ENCODE results near the gene FLT4.

Gene FLT4

DNA sequence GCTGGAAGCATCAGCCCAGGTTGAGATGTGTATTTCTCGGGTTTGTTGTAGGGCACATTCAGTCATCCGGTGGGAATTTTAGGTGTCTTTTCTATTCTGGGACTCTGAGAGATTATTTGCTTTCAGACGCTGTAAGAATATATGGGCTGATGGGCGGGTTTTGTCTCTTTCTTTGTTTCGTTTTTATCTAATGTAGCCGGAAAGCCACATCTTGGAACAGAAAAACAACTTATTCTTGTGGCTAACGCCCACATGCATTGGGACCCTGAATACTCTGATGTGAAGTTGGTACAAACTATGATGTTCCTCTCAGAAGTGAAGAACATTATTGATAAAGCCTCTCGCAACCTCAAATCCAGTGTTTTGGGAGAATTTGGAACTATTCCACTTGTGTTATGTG, 80.5 kb downstream of the FLT4 start:
- no peak for TF ChIP-seq ZBTB7A (IDR thresholded peaks at IDR 0.05; ENCODE audit: low read depth)
- TF ChIP-seq TEAD4 (IDR thresholded peaks at IDR 0.05), result no peak
- TF ChIP-seq EP300 (IDR thresholded peaks at IDR 0.05; ENCODE audit: borderline replicate concordance), result no peak

DNA sequence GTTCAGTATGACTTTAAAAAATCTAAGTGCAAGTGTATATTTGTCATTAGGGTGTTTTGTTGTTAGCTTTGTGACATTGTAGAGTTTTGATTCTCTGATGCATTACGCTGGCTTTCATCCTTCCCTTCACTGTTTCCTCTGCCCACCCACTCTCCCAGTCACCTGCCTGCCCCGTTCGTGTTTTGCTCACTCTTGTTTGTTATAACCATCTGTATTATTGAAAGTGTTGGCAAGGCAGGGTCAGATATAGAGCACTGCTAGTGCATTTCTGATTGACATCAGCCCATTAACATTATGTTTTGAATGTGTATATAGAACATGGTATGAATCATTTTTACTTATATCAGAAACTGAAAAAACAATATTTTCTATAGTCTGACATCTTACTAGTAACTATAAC, 85.4 kb downstream of the FLT4 start:
- TF ChIP-seq CREB1 (IDR thresholded peaks at IDR 0.05; ENCODE audit: low read depth) (no peak), YY1 (IDR thresholded peaks at IDR 0.05; ENCODE audit: low read depth) (no peak), TCF12 (IDR thresholded peaks at IDR 0.05; ENCODE audit: low read depth) (no peak), TAF1 (IDR thresholded peaks at IDR 0.05; ENCODE audit: low read depth) (no peak)
- TF ChIP-seq, protein P1, sequence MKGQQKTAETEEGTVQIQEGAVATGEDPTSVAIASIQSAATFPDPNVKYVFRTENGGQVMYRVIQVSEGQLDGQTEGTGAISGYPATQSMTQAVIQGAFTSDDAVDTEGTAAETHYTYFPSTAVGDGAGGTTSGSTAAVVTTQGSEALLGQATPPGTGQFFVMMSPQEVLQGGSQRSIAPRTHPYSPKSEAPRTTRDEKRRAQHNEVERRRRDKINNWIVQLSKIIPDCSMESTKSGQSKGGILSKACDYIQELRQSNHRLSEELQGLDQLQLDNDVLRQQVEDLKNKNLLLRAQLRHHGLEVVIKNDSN (IDR thresholded peaks at IDR 0.05), result no peak
- TF ChIP-seq, protein P2, sequence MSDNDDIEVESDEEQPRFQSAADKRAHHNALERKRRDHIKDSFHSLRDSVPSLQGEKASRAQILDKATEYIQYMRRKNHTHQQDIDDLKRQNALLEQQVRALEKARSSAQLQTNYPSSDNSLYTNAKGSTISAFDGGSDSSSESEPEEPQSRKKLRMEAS (IDR thresholded peaks at IDR 0.05), result no peak

DNA sequence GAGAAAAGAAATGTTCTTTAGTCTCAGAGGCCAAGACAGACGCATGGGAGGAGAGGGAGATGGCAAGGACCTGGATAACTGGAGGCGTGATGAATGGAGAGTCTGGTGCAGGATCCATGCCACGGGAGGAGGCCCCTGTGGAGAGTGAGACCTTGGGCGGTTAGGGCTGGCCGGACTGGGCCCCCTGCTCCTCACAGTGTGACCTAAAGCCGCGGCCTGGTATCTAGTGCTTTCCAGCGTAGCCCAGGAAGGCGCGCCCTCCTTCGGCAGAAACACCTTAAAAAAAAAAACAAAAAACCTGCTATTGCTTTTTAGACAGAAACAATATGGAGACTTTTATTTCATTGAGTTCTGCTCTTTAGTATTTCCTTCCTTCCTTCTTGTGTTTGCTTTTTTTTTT, 91.2 kb downstream of the FLT4 start:
- TF ChIP-seq CREB1 (IDR thresholded peaks at IDR 0.05; ENCODE audit: low read depth) (no peak), YY1 (IDR thresholded peaks at IDR 0.05; ENCODE audit: low read depth) (no peak), NFIC (IDR thresholded peaks at IDR 0.05) (no peak), EGR1 (IDR thresholded peaks at IDR 0.05) (no peak), TCF12 (IDR thresholded peaks at IDR 0.05; ENCODE audit: low read depth) (no peak), FOXM1 (IDR thresholded peaks at IDR 0.05; ENCODE audit: borderline replicate concordance, low read depth) (no peak), EP300 (IDR thresholded peaks at IDR 0.05; ENCODE audit: borderline replicate concordance) (no peak), TAF1 (IDR thresholded peaks at IDR 0.05; ENCODE audit: low read depth) (no peak), RAD21 (IDR thresholded peaks at IDR 0.05; ENCODE audit: low read depth) (no peak), TEAD4 (IDR thresholded peaks at IDR 0.05) (no peak), CEBPB (IDR thresholded peaks at IDR 0.05) (no peak), ZBTB7A (IDR thresholded peaks at IDR 0.05; ENCODE audit: low read depth) (no peak)
- TF ChIP-seq, protein P2 (IDR thresholded peaks at IDR 0.05), result no peak
- TF ChIP-seq, protein P3, sequence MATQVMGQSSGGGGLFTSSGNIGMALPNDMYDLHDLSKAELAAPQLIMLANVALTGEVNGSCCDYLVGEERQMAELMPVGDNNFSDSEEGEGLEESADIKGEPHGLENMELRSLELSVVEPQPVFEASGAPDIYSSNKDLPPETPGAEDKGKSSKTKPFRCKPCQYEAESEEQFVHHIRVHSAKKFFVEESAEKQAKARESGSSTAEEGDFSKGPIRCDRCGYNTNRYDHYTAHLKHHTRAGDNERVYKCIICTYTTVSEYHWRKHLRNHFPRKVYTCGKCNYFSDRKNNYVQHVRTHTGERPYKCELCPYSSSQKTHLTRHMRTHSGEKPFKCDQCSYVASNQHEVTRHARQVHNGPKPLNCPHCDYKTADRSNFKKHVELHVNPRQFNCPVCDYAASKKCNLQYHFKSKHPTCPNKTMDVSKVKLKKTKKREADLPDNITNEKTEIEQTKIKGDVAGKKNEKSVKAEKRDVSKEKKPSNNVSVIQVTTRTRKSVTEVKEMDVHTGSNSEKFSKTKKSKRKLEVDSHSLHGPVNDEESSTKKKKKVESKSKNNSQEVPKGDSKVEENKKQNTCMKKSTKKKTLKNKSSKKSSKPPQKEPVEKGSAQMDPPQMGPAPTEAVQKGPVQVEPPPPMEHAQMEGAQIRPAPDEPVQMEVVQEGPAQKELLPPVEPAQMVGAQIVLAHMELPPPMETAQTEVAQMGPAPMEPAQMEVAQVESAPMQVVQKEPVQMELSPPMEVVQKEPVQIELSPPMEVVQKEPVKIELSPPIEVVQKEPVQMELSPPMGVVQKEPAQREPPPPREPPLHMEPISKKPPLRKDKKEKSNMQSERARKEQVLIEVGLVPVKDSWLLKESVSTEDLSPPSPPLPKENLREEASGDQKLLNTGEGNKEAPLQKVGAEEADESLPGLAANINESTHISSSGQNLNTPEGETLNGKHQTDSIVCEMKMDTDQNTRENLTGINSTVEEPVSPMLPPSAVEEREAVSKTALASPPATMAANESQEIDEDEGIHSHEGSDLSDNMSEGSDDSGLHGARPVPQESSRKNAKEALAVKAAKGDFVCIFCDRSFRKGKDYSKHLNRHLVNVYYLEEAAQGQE (IDR thresholded peaks at IDR 0.05; ENCODE audit: low read depth), result no peak
- TF ChIP-seq, protein P1 (IDR thresholded peaks at IDR 0.05), result no peak

DNA sequence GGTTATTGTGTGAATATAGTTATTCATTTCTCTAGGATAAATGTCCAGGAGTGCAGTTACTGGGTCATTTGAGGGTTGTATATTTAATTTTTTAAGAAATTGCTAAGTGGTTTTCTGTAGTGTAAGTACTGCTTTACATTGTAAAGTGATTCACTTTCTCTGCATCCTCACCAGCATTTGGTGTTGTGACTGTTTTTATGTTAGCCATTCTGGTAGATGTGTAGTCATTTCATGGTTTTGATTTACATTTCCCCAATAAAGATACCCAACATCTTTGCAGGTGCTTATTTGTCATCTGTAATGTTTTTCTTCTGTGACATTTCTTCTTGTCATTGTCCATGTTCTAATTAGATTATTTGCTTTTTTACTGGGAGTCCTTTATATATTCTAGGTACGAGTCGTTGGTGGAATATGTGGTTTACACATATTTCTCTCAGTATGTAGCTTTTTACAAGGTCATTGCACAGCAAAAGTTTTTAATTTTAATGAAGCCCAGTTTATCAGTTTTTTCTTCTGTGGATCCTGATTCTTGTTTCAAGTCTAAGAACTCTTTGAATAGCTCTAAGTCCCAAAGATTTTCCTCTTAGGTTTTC, 92.1 kb downstream of the FLT4 start:
- TF ChIP-seq ZBTB7A (IDR thresholded peaks at IDR 0.05; ENCODE audit: low read depth), result no peak
- no peak for TF ChIP-seq YY1 (IDR thresholded peaks at IDR 0.05; ENCODE audit: low read depth)
- no peak for TF ChIP-seq FOXM1 (IDR thresholded peaks at IDR 0.05; ENCODE audit: borderline replicate concordance, low read depth)
- no peak for TF ChIP-seq TAF1 (IDR thresholded peaks at IDR 0.05; ENCODE audit: low read depth)
- no peak for TF ChIP-seq CEBPB (IDR thresholded peaks at IDR 0.05)

DNA sequence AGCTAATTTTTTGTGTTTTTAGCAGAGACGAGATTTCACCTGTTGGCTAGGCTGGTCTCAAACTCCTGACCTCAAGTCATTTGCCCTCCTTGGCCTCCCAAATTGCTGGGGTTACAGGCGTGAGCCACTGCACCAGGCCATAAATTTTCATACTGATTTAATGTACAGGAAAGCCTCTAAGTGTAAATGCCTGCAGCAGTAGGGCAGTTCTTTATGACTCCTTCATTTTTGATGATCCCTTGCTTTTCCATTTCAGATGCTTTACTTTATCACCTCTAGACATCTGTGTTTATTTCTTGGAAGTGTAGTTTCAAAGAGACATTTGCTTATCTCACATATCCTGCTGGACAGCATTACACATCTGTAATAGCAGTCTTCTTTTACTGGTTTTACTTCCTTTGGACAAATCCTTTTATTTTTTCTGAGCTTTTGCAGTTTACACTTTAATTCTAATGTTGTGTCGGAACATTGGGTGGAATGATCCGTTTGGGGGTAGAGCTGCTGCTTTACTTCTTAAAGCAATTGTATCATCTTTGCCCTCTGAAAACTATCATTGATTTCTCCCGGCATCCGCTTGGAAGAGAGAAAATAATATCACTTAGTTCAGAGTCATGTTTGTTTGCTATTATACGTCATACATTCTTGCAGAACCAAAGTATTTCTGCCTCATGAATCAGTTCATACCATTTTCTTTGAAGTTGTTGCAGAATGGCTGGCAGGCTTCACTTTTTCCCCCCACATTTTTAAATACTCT, 94.1 kb downstream of the FLT4 start:
- no peak for TF ChIP-seq FOXM1 (IDR thresholded peaks at IDR 0.05; ENCODE audit: borderline replicate concordance, low read depth)
- TF ChIP-seq, protein P3 (IDR thresholded peaks at IDR 0.05; ENCODE audit: low read depth), result no peak
- TF ChIP-seq, protein P2 (IDR thresholded peaks at IDR 0.05), result no peak
- TF ChIP-seq EP300 (IDR thresholded peaks at IDR 0.05; ENCODE audit: borderline replicate concordance), result no peak

DNA sequence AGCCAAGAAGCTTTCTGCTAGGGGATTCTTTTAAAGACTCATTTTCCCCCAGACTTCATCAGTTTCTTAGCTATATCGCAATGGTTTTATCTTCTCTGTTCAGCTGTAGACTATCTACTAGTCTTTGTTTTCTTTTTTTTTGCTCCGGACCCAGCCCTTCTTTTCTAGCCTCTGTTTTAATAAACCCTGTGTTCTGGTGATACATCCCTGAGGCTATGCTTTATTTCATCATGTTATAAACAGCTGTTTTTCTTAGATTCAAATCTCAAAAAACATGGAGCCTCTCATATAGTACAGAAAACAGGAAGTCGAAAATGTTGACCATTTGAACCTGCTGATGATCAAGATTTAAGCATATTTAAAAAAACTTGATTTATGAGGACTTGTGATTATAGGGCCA, 95.9 kb downstream of the FLT4 start:
- no peak for TF ChIP-seq TAF1 (IDR thresholded peaks at IDR 0.05; ENCODE audit: low read depth)
- no peak for TF ChIP-seq CEBPB (IDR thresholded peaks at IDR 0.05)
- TF ChIP-seq RAD21 (IDR thresholded peaks at IDR 0.05; ENCODE audit: low read depth), result no peak
- no peak for TF ChIP-seq NFIC (IDR thresholded peaks at IDR 0.05)
- no peak for TF ChIP-seq EGR1 (IDR thresholded peaks at IDR 0.05)
- TF ChIP-seq, protein P3 (IDR thresholded peaks at IDR 0.05; ENCODE audit: low read depth), result no peak
- no peak for TF ChIP-seq TEAD4 (IDR thresholded peaks at IDR 0.05)

All from Ishikawa (cell line).